NK-92 treated with Interleukin-12 subunit alpha and Interleukin-12 subunit beta, amount 100 ng/mL, for 24 hours (cell line): ENCODE measurements around the gene MRPL42.
"Not testable (repeated sequence)": the region's sequence is repeated elsewhere in the genome, so short reads cannot be mapped to it uniquely, and the experiment has no call there.

Source experiments
- DNase-seq: peaks from one replicate; lab custom pipeline; 2025; lab: John Stamatoyannopoulos, UW

The MRPL42 gene

GRCh38 chr12:93547778-93548177 lies 80.5 kb downstream of the MRPL42 start:
- no peak for DNase-seq

DNA sequence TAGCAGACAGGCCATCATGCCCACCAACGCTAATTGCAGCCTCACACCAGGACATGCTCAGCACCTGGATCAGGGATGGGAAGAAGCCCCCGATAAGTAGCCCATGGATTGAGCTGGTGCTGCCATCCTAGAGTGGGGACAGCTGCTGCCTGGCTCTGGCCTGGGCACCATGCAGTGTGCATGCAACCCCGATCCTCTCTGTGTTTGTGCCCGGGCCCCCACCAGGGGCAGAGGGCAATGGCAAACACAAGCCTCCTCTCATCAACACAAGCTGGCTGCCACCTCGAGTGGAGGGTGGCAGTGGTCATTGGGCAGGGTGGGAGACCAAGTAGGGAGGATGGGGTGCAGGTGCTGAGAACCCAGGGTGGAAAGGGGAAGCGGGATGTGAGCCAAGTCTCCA lies 81.9 kb downstream of the MRPL42 start:
- DNase-seq, result no peak

GRCh38 chr12:93550748-93551611 lies 83.7 kb downstream of the MRPL42 start:
- no peak for DNase-seq

GRCh38 chr12:93552427-93552826 lies 85.1 kb downstream of the MRPL42 start:
- DNase-seq, result no peak

- not testable (repeated sequence) for DNase-seq
Measured at GRCh38 chr12:93557879-93558278, 90.6 kb downstream of the MRPL42 start.

DNA sequence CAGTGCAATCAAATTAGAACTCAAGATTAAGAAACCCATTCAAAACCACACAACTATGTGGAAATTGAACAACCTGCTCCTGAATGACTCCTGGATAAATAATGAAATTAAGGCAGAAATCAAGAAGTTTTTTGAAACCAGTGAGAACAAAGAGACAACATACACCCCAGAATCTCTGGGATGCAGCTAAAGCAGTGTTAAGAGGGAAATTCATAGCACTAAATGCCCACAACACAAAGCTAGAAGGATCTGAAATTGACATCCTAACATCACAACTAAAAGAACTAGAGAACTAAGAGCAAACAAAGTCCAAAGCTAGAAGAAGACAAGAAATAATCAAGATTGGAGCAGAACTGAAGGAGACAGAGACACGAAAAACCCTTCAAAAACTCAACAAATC lies 91.4 kb downstream of the MRPL42 start:
- not testable (repeated sequence) for DNase-seq

DNA sequence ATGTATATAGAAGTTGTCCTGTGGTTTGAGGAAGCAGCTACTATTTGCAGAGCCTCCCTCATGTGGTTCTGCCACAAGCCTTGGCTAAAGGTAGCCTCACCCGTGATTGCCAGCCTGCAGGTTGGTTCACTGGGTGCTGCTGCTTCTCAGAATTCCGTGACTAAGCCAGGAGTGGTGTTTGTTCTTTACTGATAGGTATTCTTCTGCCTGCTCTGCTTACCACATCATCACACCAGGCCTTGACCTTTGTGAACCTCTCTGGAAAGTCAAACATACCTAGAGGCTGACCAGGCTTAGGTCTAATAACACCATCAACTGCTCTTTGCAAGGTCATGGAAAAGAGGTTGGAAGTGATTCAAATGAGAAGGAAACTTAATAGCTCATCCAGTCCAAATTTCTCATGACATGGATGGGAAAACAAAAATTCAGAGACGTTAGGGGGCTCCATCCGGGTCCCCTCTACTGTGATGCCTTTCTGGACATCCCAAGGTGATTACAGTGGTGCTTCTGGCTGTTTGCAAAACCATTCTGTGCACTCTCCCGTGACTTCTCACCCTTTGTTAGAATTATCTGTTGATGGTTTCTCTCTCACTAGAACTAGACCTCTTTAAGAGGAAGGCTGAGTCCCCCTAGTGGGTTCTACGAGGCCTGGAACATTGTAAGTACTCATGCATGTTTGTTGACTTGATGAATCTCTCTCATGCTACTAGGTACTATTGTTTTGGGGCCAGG lies 96.7 kb downstream of the MRPL42 start:
- DNase-seq, result peak; percentile 25

DNA sequence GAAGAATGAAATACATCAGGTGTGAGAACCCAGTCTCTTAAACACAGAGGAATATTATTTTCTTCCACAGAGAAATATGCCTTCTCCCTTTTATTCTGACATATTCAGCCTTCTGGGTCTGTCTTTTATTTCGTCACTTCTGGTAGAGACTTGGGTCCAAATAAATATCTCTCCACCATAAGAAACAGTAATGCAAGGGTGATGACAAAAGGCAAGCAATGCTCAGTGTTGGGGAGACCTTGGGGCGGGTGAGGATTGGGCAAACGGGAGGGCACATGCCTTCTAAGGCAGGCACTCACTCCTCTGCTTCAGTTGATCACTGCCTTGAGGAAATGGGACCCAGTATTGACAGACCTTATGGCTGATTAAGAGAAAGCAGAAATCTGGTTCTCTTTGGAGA lies 98.4 kb downstream of the MRPL42 start:
- no peak for DNase-seq
